B cell (primary cell): Measurements from ENCODE around the gene RPL7A.
"Not testable (repeated sequence)": the region's sequence is repeated elsewhere in the genome, so short reads cannot be mapped to it uniquely, and the experiment has no call there.

Experiments
- CTCF ChIP-seq: fragments of 200-600 bp; IDR thresholded peaks from one replicate; pipeline ENCODE4 v1.8.0; 2022; ENCODE audit warnings: antibody characterized with exemption, mild to moderate bottlenecking
- EZH2 ChIP-seq: IDR thresholded peaks from 2 replicates; pipeline ENCODE4 v1.6.1; 2012; ENCODE audit warnings: borderline replicate concordance, low read depth, mild to moderate bottlenecking, moderate library complexity, low read length; ENCODE audit not compliant: insufficient read depth, poor library complexity, severe bottlenecking

GRCh38 chr9:133334888-133335287 is 13.1 kb upstream of the RPL7A start:
- TF ChIP-seq CTCF, EZH2: not testable (repeated sequence)
